Measurements from ENCODE around the gene FLNB. TPM values are rescaled to one million over a fixed set of nuclear protein-coding genes. Genes with fewer than 3 reads are reported as not detected.
A peak's percentile ranks its signal among the peaks of the same experiment; 100 is the strongest.

Gene FLNB
- total and polyA plus RNA-seq, 2 of the 4 experiments (the other 2 are of a cell fraction), result 78.0 to 136 TPM

DNA sequence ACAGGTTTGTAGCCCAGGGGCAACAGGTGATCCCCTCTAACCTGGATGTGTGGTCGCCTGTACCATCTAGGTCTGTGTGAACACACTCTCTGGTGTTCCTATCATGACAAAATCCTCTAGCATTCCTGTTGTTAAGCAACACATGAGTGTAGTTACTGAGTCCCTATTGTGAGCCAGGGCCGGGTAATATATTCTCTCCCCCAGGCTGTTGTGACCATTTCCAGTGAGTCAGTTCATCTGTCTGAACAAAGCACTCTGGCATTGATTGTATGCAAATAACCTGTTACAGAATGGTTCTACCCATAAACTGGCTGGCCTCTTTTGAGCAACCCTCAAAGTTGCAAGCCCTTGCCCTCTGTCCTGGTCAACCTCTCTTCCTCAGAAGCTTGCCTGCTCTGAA lies 2.6 kb upstream of the FLNB start:
- ChIA-PET POLR2A (ENCODE audit: unreplicated experiment) (no interaction called here), CTCF (interaction anchor here (0.6 kb wide), 1 partner anchor 1219 kb away, joined by 3 read pairs; no protein-coding TSS in a partner anchor)
- intact Hi-C loops (cut with micrococcal nuclease), result loop anchor here (5.0 kb wide), 3 partner anchors 43 to 297 kb away; no protein-coding TSS in a partner anchor
- Histone ChIP-seq H3K9ac (ENCODE audit: low read depth, low read length) (no peak overlapping the region), H3K18ac (ENCODE audit: low read depth, low read length) (peak overlapping the region; percentile 55; the same call in 1 of the 2 replicates), H3K36me3 (ENCODE audit: control insufficient read depth, insufficient read depth, low read length) (no peaks in the 10 kb centered on the region), H3K4me1 (ENCODE audit: control insufficient read depth, insufficient read depth, low read length) (peaks cover 10% of the 10 kb centered on the region), H4K91ac (ENCODE audit: insufficient read depth, low read depth, low read length) (peak overlapping the region; percentile 45), H3K9me3 (ENCODE audit: control insufficient read depth, insufficient read depth, low read length) (no peaks in the 10 kb centered on the region), H3K4me3 (ENCODE audit: insufficient read depth, low read depth, low read length) (no peak overlapping the region), H2AFZ (replicated peaks; ENCODE audit: low read length, poor library complexity) (no peak overlapping the region), H4K20me1 (ENCODE audit: insufficient read depth, low read length) (peaks cover 23% of the 10 kb centered on the region), H4K8ac (ENCODE audit: low read depth in 2 of 2, low read length in 2 of 2) (peak overlapping the region in 1 of 2 experiments; percentile 12; a peak in 1 of 4 replicates), H2AK9ac (replicated peaks; ENCODE audit: low read depth, low read length, poor library complexity) (peak overlapping the region; percentile 83), H2BK20ac (ENCODE audit: low read depth, low read length) (peak overlapping the region; percentile 87), H3K4me2 (ENCODE audit: low read depth, low read length) (no peak overlapping the region), H3K4ac (ENCODE audit: low read depth, low read length) (peak overlapping the region; percentile 80), H2AK5ac (ENCODE audit: low read depth, low read length) (peak overlapping the region; percentile 74), H3K79me1 (ENCODE audit: low read depth in 1 of 2, low read length in 2 of 2) (peaks cover 0 to 28% of the 10 kb centered on the region in 2 experiments; a peak in 2 of 4 replicates), H2BK120ac (ENCODE audit: low read depth, low read length) (peak overlapping the region; percentile 88), H3K9me1 (ENCODE audit: insufficient read depth, low read length) (peaks cover 16% of the 10 kb centered on the region), H3K23ac (ENCODE audit: low read depth, low read length) (peak overlapping the region; percentile 57; the same call in 1 of the 2 replicates), H3K27me3 (ENCODE audit: control insufficient read depth, insufficient read depth, low read length) (no peaks in the 10 kb centered on the region), H3K56ac (ENCODE audit: extremely low read depth, insufficient read depth, low read length) (no peak overlapping the region), H2BK5ac (ENCODE audit: low read depth, low read length, poor library complexity, severe bottlenecking) (peak overlapping the region; percentile 68), H3K27ac (ENCODE audit: insufficient read depth, low read length) (peak overlapping the region; percentile 21; the same call in 1 of the 2 replicates), H2BK15ac (ENCODE audit: low read depth, low read length) (peak overlapping the region; percentile 68; the same call in 2 of the 3 replicates), H4K5ac (ENCODE audit: low read depth, low read length) (peak overlapping the region; percentile 55; the same call in 1 of the 2 replicates), H3K14ac (replicated peaks; ENCODE audit: low read depth, low read length) (peak overlapping the region; percentile 74)
- TF ChIP-seq RFX5 (IDR thresholded peaks at IDR 0.05; ENCODE audit: low read depth, low read length) (no peak), CEBPB (IDR thresholded peaks at IDR 0.05; ENCODE audit: low read depth, low read length) (peak; percentile 90)
- dilution Hi-C loops (cut with HindIII; ENCODE audit: low sequenced_read_pairs, unreplicated experiment), result no loop called here
- WGBS, 2 experiments (ENCODE audit: extremely low coverage in 2 of 2, insufficient read length in 1 of 2), result 0% methylated on average over 1 of the region's 2 CpGs; no CpG with 5 or more reads in 1 of the 2 experiments
- BruUV-seq (replicated peaks), result no TSS peak
- ATAC-seq (ENCODE audit: low read depth) (no peak), DNase-seq (peak; percentile 76)
- in situ Hi-C loops (cut with MboI; ENCODE audit: low sequenced_read_pairs), result loop anchor here (10.0 kb wide), 1 partner anchor 299 kb away; the partner anchor contains the start of genes HTD2 and RPP14
